ENCODE data around the gene BFSP1. TPM values are rescaled to one million over a fixed set of nuclear protein-coding genes. Genes with fewer than 3 reads are reported as not detected.

Gene BFSP1
- total RNA-seq, 1 experiment from 2014 or later: 9.7 TPM

DNA sequence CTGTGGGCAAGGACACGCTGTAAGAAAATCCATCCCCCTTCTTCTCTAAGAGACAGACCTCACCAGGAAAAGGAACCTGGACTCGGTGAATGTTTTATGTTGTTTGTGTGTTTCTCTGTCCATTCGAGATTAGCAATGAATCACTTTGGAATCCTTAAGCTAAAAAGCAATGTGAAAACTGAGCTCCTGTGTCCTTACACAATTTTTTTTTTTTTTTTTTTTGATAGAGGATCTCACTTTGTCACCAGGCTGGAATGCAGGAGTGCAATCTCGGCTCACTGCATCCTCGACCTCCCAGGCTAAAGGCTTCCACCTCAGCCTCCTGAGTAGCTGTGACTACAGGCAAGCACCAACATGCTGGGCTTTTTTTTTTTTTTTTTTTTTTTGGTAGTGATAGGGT lies 32.1 kb downstream of the BFSP1 start:
- peak; percentile 14 for DNase-seq (ENCODE audit: low spot score)

DNA sequence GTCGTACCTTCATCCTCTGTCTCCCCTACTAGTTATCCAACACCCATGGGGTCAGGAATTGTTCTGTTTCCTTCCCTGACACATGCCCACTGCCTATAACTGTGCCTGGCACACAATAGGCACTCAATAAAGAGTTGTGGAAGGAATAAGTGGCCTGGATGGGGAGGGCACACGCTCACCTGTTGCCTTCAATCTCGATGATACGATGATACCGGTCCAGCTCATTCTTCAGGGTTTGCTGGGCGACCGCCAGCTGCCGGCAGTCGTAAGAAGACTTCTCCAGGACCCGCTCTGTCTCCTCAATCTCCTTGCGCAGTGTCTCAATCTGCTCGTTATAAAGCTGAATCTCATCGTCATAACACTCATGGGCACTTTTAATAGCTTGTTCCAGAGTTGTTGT lies 32.5 kb downstream of the BFSP1 start:
- DNase-seq (ENCODE audit: low spot score): no peak

DNA sequence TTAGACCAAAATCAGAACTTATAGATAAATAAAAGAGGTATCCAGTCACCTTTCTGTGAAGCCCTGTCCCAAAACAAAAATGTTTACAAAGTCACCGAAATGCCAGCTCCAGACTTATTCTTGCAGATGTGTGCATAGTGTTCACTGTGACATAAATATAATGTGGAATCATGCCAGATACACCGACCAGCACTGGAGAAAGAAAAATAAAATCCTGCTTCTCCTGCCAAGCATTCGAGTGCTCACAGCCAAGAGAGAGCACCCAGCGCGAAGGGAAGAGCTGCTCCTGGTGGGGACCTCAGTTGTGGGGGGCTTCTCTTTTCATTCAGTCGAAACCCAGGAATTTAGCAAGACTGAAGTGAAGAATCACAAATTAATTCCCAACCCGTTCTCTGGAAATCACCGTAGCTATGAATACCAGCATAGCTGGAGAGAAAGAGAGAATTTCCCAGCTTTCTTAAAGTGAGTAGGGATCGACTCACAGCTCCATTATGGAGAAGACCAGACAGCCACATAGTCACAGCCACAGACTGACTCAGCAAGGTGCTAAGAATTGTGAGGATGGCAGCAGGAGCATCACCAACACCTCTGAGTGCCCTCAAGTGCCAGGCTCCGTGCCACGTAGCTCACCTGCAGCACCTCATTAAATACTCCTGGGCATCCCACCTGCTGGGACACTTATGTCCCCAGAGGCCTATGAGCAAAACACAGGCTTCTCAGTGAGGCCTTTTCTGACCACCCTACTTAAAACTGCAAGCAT lies 33.2 kb downstream of the BFSP1 start:
- no peak for DNase-seq (ENCODE audit: low spot score)

DNA sequence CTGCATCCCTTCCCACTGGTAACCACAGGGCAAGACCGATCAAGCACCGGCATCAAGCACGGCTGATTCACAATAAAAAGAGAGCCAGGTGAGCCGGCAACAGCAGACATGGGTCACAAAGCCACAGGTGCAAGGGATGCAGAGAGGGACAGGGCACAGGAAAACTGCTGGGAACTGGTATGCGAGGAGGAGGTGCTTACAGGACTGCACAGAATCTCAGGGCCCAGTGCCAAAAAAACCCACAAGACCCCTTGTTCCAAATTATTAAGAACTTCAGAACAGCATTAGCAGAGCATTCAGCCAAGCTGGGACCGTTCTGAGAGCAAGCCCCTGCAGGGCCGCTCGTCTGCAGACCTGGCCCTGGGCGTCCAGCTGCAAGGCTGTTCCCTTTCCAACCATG lies 35.4 kb downstream of the BFSP1 start:
- DNase-seq (ENCODE audit: low spot score): no peak

DNA sequence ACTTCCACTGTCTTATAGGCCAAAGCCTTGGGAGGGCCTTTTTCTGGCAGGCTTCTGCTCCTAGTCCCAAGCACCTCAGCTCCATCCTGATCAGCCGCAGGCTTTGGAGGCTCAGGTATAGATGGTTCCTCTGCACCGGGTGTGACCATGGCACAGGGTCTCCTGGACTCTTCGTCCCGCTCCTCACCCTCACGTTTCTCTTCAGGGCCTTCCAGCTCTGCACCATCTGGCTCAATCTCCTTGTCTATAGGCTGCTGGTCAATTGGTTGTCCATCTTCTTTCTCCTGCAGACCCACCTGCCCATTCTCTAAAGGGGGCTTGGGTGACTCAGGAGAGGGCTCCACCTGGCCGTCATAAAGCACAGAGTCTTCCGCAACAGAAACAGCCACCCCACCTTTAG lies 37.0 kb downstream of the BFSP1 start:
- no peak for DNase-seq (ENCODE audit: low spot score)

DNA sequence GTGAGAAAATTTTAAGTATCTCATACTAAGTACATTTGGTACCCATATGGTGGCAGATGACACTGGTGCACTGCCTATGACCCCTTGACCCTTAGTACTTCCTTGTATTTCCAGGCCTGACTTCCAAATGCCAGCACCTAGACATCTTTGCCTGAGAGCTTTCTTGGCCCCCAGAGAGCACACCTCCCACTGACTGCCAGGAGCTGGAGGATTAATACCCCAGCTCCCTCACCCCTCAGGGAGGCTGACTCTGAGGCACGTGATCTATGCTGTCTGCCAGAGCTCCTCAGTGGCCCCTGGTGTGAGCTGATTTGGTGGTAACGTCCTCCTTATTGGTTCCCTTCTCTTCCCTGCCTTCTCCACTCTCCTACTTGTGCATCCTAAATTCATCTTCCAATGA lies 38.0 kb downstream of the BFSP1 start:
- no peak for DNase-seq (ENCODE audit: low spot score)

DNA sequence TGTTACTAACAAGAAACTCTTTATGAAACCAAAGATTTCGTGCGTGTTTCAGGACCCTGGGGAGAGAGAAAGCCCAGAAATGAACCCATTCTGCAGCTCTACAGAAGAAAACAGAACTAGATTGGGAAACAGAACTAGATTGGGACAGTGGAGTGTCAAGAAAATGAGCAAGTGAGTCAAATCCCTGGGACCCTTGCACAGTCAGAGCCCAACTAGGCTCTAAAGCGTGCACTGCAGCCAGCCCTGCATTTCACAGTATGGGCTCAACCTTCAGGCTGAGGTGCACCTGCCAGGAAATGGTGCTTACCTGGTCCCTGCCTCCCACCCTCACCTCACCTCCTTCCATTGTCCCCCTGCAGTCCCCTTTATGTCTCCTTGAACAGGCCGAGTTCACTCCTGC lies 39.7 kb downstream of the BFSP1 start:
- DNase-seq (ENCODE audit: low spot score): no peak

DNA sequence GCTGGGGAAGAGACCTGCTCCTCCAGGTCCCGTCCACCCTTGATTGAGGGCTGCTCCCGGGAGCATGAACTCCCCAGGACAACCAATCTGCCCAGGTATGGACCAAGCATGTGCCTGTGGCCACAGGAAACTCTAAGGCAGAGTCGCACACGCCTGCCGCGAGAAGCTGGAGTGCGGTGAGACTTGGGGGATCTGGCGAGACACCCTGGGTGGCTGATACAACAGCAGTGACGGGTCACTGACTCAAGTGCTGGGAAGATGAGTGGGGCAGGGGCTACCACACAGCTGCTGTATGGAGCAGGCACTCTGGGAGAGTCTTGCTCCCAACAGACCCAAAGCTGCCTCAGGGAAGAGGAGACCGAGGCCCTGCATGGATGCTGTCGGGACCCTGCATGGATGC lies 40.1 kb downstream of the BFSP1 start:
- DNase-seq (ENCODE audit: low spot score): no peak

DNA sequence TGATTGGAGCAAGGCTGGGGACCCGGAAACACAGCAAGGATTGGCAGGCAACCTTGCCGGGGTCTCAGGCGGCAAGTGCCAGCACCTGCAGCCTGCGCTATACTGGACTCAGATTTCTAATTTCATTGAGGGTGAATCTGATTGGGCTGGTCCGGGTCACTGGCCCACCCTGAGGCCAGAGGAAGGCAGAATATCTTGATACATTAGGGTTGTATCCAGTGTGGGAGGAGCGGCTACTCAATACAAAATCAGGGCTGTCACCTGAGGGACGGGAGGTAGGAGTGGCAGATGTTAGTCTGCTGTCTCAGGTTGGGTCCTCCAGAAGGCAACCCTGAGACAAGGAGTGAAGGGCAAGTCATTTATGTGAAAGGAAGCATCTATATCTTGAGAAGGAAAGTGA lies 40.7 kb downstream of the BFSP1 start:
- no peak for DNase-seq (ENCODE audit: low spot score)

DNA sequence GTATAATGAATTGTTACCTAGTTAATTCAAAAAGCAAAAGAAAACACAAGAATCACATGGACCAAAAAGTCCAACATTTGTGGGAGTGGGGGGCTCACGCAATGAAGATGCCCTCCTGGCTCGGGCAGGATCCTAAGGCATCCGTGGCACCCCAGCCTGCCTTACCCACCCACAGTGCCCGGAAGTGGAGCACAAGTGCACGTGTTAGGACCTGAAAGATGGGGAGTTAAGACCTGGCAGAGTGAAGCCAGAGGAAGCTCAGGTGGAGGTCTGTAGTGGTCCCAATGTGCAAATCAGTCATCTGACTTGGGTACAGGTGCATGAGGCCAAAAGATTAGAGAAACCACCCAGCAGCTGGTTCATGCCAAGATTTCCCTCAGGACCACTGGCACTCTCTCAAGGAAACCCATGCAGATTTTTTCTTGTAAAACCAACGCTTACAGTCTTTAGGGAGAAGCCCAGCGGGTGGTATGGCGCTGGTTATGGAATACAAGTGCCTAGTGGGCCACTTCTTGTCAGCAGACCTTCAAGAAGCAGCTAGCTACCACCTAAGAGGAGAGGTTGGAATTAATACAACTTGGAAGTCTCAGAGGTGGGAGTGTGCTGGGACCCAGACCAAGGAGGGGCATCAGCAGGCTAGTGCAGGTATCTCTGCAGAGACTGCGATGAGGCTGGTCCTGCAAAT lies 42.1 kb downstream of the BFSP1 start:
- DNase-seq (ENCODE audit: low spot score): no peak

DNA sequence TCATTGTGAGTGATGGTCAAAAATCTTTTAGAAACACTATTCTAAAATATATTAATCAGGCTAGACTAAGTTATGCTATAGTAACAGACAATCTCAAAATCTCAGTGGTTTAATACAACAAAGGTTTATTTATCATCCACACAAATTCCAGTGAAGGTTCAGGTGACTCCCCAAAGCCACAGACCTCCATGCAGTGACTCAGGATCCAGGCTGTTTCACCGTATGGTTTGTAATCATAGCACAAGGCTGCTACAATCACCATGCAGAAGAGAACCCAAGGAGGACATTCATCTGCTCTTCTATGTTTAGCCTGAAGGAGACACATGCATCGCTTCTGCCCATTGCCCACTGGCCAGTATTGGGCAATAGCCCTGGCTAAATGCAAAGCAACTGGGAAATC lies 46.2 kb downstream of the BFSP1 start:
- DNase-seq (ENCODE audit: low spot score): no peak

DNA sequence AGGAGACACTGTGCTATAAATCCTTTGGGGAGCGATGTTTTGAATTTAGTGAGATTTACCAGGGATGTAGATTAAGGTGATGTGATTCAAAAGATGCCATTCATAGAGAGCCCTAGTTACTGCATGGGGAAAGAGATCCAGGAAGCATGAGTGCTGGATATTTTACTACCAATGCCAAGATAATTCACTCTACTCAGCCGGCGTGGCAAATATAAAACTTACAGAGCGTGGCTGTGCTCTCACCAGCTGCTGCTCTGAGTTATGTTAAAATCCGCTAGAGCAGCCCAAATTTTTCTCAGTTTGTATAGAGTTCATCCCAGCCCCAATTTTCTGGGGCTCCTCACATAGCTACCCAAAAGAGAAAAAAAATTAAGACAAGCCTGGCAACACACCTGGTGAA lies 48.6 kb downstream of the BFSP1 start:
- no peak for DNase-seq (ENCODE audit: low spot score)

DNA sequence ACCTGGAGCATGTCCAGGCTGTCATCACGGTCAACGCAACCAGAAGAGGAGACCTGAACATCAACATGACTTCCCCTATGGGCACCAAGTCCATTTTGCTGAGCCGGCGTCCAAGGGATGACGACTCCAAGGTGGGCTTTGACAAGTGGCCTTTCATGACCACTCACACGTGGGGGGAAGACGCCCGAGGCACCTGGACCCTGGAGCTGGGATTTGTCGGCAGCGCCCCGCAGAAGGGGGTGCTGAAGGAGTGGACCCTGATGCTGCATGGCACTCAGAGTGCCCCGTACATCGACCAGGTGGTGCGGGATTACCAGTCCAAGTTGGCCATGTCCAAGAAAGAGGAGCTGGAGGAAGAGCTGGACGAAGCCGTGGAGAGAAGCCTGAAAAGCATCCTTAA lies 49.5 kb downstream of the BFSP1 start:
- DNase-seq (ENCODE audit: low spot score): no peak

DNA sequence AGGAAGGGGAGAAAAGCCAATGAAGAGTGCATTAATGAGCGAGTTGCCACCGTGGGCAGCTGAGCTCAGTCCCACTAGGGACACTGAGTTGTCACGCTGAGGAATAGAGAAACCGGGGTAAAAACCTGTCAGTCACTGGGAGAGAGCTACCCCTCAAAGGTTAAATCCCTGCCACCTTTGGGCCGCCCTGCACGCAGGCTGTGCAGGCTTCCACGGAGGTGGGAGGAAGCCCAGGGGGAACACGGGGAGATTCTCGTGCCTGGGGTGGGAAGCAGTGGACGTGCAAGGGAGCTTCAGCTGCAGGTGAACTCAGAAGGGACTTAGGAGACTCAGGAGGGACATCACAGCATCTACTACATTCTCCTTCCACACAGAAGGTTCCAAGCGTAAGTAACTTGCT lies 50.5 kb downstream of the BFSP1 start:
- no peak for DNase-seq (ENCODE audit: low spot score)

DNA sequence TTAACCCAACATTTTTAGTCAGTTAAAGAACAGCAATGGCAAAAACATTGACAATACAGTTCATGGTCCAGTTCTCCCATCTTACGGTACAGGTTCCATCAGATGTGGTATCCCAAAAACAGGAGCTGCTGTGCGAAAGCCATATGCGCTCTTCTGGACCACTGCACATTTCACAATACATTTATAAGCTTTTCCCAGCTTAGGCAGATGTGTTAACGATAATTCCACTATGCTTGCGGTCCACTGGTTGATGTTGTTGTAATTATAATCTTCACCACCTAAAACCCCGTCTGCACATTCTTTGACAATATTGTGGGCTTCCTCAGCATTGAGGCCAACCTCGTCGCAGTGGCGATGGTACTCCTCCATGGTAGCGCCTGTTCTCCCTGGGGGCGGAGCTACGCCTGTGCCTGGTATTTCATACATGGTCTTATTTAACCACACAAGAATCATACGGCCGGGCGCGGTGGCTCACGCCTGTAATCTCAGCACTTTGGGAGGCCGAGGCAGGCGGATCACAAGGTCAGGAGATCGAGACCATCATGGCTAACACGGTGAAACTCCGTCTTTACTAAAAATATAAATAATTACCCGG lies 52.0 kb downstream of the BFSP1 start:
- DNase-seq (ENCODE audit: low spot score): no peak

DNA sequence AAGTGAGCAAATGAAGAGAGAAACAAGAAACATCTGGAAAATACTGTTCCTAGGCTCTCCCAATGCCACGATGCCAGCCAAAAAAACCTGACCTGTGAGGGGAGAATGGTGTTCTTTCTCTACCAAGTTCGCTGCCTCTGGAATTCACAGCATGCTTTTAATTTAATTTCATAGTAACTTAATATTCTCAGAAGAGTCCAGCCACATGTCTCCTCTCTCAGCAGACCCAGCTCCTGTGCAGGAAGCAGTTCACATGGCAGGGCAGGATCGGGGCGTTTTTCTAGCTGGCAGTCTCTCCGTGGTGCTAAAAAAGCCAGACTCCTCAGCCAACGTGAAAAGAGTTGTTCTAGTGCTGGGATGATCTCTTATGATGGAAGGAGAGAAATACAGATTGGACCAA lies 57.5 kb downstream of the BFSP1 start:
- no peak for DNase-seq (ENCODE audit: low spot score)

DNA sequence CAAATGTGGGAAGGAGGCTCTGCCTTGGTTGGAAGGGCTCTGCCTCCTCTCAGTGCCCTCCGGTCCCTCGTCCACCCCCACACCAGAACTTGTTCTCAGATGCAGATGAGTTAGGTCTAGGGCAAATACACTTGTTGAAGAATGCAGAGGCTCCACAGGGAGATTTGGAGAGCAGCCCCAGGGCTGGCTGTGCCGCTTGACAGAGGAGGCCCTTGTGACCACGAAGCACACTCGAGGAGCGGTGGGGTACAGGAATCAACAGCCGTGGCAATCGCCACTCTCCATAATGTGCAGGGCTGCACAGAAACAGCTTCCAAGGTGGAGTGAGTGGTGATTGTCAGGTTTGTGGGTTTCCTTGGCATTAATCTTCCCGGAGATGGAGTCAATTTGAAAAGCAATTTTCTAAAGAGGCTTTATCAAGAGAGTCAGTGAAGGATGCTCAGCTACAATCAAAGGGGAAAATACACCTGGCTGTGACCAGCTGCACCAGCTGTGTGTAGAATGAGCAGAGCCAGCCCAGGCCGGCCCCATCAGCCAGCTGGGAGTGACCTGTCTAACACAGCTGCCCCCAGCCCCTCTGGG lies 59.5 kb downstream of the BFSP1 start:
- DNase-seq (ENCODE audit: low spot score): no peak

DNA sequence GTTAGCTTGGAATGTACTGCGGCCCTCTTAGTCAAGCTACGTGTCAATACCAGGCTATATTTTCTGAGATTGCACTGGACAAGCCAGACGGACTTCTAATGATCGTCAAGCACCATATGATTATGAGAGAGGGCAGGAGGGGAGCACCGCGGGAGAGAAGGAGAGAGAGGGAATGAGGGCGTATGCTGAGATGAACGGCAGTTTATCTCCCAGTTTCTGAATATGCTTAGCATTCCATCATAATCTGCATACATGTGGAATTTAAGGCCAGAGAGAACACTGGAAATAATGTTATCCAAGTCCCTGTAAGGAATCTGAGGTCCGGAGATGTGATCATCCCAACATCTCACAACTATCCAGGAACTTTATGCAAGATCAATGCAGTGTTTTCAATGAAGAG lies 60.2 kb downstream of the BFSP1 start:
- no peak for DNase-seq (ENCODE audit: low spot score)

DNA sequence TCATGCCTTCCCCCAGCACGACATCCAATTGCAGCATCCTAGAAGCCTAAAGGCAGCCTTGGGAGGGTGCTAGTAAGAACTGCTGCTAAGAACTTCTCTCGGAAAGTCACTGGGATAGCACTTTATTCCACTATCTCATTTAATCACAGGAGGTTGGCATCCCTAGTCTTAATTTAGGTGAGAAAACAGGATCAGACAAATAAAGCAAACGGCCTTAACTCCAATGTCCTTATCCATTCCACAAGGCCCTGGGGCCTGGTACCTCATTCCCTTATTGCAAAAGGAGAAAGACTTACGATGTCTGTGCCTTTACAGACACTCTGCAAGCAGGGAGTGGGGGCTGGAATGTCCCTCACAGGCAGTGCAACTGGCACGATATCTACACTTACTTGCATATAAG lies 60.7 kb downstream of the BFSP1 start:
- no peak for DNase-seq (ENCODE audit: low spot score)

DNA sequence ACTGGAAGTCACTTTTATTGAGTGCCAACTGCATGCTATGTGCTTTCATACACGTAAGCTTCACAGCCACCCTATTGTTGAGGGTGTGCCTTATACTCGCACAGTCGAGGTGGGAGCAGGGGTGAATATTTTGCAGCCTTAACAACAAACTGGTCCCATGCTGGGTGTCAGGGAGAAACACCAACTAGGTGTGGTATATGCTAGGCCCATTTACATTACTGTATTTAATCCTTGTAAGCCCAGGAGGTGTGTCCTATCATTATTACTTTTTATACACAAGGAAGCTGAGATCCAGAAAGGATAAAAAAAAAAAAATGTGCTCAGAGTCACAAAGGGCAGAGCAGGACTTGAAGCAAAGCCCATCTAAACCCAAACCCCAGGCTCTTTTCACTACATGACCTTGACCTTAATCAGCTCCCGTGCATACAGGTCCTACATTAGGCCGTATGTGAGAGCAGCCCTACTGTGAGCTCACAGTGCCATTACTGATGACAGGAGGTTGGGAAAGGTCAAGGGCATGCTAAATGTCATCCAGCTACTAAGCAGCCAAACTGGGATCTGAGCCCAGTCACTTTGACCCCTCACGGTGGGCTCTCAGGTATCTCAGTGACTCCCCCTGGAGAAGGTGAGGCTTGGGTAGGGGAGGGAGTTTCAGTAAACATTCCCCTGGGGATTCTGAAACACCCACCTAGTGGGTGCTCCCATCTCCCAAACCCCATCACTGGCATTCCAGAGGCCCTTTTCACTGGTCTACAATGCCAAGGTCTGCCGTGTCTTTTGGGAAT lies 61.7 kb downstream of the BFSP1 start:
- no peak for DNase-seq (ENCODE audit: low spot score)

DNA sequence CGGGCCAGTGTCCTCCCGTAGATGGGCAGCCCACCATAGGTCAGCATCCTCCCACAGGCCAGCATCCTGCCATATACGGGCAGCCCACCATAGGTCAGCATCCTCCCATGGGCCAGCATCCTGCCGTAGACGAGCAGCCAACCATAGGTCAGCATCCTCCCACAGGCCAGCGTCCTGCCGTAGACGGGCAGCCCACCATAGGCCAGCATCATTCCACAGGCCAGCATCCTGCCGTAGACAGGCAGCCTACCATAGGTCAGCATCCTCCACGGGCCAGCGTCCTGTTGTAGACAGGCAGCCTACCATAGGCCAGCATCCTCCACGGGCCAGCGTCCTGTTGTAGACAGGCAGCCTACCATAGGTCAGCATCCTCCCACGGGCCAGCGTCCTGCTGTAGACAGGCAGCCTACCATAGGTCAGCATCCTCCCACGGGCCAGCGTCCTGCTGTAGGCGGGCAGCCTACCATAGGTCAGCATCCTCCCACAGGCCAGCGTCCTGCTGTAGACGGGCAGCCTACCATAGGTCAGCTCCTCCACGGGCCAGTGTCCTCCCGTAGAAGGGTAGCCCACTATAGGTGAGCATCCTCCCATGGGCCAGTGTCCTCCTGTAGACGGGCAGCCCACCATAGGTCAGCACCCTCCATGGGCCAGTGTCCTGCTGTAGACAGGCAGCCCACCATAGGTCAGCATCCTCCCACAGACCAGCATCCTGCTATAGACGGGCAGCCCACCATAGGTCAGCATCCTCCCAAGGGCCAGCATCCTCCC lies 62.9 kb downstream of the BFSP1 start:
- no peak for DNase-seq (ENCODE audit: low spot score)

Data from A172 (cell line).